ENCODE measurements around the gene ROR2.

GRCh38 chr9:91599564-91599963 is 350.5 kb downstream of the ROR2 start:
- TF ChIP-seq CTCF (IDR thresholded peaks at IDR 0.05; ENCODE audit: extremely low read depth in 1 of 2, insufficient read depth in 1 of 2, low read depth in 1 of 2, low read length in 2 of 2): no peak
- no peak for TF ChIP-seq POLR2A (IDR thresholded peaks at IDR 0.05; ENCODE audit: low read depth, low read length)
- no peak for TF ChIP-seq EZH2 (IDR thresholded peaks at IDR 0.05; ENCODE audit: borderline replicate concordance, low read depth, low read length, severe bottlenecking)
- TF ChIP-seq POLR2AphosphoS5 (IDR thresholded peaks at IDR 0.05; ENCODE audit: insufficient read depth, low read depth, low read length): no peak
- TF ChIP-seq JUN (IDR thresholded peaks at IDR 0.05; ENCODE audit: borderline replicate concordance, insufficient read depth, insufficient read length, low read depth): no peak

Measured in endothelial cell of umbilical vein (primary cell).